ENCODE data around the gene NOD2.

Gene NOD2

GRCh38 chr16:50742576-50743200, 49.3 kb downstream of the NOD2 start:
- DNase-seq (ENCODE audit: low read depth) = no peak

GRCh38 chr16:50743581-50744225, 50.3 kb downstream of the NOD2 start:
- DNase-seq (ENCODE audit: low read depth) = no peak

- DNase-seq (ENCODE audit: low read depth) = no peak
Measured at GRCh38 chr16:50744881-50745280, 51.5 kb downstream of the NOD2 start.

- no peak for DNase-seq (ENCODE audit: low read depth)
Measured at GRCh38 chr16:50745940-50746339, 52.5 kb downstream of the NOD2 start.

- DNase-seq (ENCODE audit: low read depth) = no peak
Measured at GRCh38 chr16:50747207-50747956, 54.0 kb downstream of the NOD2 start.

- DNase-seq (ENCODE audit: low read depth) = no peak
Measured at GRCh38 chr16:50751528-50751927, 58.1 kb downstream of the NOD2 start.

GRCh38 chr16:50752471-50753235, 59.2 kb downstream of the NOD2 start:
- no peak for DNase-seq (ENCODE audit: low read depth)

- no peak for DNase-seq (ENCODE audit: low read depth)
Measured at GRCh38 chr16:50756473-50756872, 63.1 kb downstream of the NOD2 start.

- no peak for DNase-seq (ENCODE audit: low read depth)
Measured at GRCh38 chr16:50761267-50761666, 67.9 kb downstream of the NOD2 start.

GRCh38 chr16:50762241-50762640, 68.8 kb downstream of the NOD2 start:
- DNase-seq (ENCODE audit: low read depth) = no peak

- no peak for DNase-seq (ENCODE audit: low read depth)
Measured at GRCh38 chr16:50763211-50763610, 69.8 kb downstream of the NOD2 start.

- no peak for DNase-seq (ENCODE audit: low read depth)
Measured at GRCh38 chr16:50765260-50765659, 71.9 kb downstream of the NOD2 start.

- DNase-seq (ENCODE audit: low read depth) = no peak
Measured at GRCh38 chr16:50765861-50766260, 72.5 kb downstream of the NOD2 start.

GRCh38 chr16:50767197-50767596, 73.8 kb downstream of the NOD2 start:
- DNase-seq (ENCODE audit: low read depth) = no peak

GRCh38 chr16:50771366-50771765, 78.0 kb downstream of the NOD2 start:
- DNase-seq (ENCODE audit: low read depth) = no peak

- DNase-seq (ENCODE audit: low read depth) = no peak
Measured at GRCh38 chr16:50774405-50774804, 81.0 kb downstream of the NOD2 start.

- DNase-seq (ENCODE audit: low read depth) = no peak
Measured at GRCh38 chr16:50774960-50775359, 81.6 kb downstream of the NOD2 start.

GRCh38 chr16:50776037-50776436, 82.6 kb downstream of the NOD2 start:
- DNase-seq (ENCODE audit: low read depth) = no peak

- DNase-seq (ENCODE audit: low read depth) = no peak
Measured at GRCh38 chr16:50778284-50779163, 85.1 kb downstream of the NOD2 start.

GRCh38 chr16:50781043-50781442, 87.6 kb downstream of the NOD2 start:
- DNase-seq (ENCODE audit: low read depth) = no peak

GRCh38 chr16:50781518-50781917, 88.1 kb downstream of the NOD2 start:
- no peak for DNase-seq (ENCODE audit: low read depth)

Measured in activated T-cell treated with anti-CD3 and anti-CD28 coated beads for 24 hours (primary cell).